Measurements from ENCODE around the gene NRN1.
A peak's percentile ranks its signal among the peaks of the same experiment; 100 is the strongest.

NRN1 gene

GRCh38 chr6:6002848-6003620 lies 3.7 kb downstream of the NRN1 start:
- ChIA-PET POLR2A (interaction anchor here (0.6 to 1.2 kb wide), 2 partner anchors 8 to 29 kb away, joined by 3 read pairs; no protein-coding TSS in a partner anchor), CTCF (interaction anchor here (0.7 to 1.2 kb wide), 2 partner anchors 8 to 35 kb away, joined by 3 read pairs; no protein-coding TSS in a partner anchor)
- H3K9me3 ChIP-seq (ENCODE audit: control insufficient read depth, insufficient read depth, low read depth, low read length), result no peaks in the 10 kb centered on the region
- peak overlapping the region; percentile 68 for H3K4me3 ChIP-seq (ENCODE audit: low read depth, low read length)
- H3K36me3 ChIP-seq (ENCODE audit: control insufficient read depth in 2 of 2, insufficient read depth in 1 of 2, low read length in 2 of 2), result peaks cover 7 to 24% of the 10 kb centered on the region in 2 experiments
- H3K27ac ChIP-seq (ENCODE audit: extremely low read depth, low read depth, low read length), result peak overlapping the region; percentile 90
- TF ChIP-seq ZXDB (tag by site-specific recombination; IDR thresholded peaks at IDR 0.05) (0 out of 2 replicates have a peak, but pooled peaks have one; percentile 29), ZNF223 (tag by site-specific recombination; IDR thresholded peaks at IDR 0.05) (peak; percentile 95), ZNF837 (tag by site-specific recombination; IDR thresholded peaks at IDR 0.05) (no peak), PBX3 (CRISPR knock-in tag; IDR thresholded peaks at IDR 0.05) (no peak), EGR2 (tag by site-specific recombination; IDR thresholded peaks at IDR 0.05; ENCODE audit: low read depth) (peak; percentile 55; the same call in 1 of the 2 replicates), ZSCAN30 (tag by site-specific recombination; IDR thresholded peaks at IDR 0.05) (0 out of 2 replicates have a peak, but pooled peaks have one; percentile 60), TCF7L2 (IDR thresholded peaks at IDR 0.05; ENCODE audit: borderline replicate concordance, low read depth, low read length) (peak; percentile 51; the same call in 1 of the 2 replicates), SP3 (tag by site-specific recombination; IDR thresholded peaks at IDR 0.05) (no peak), ZNF341 (tag by site-specific recombination; IDR thresholded peaks at IDR 0.05; ENCODE audit: low read depth) (peak; percentile 93), PRDM10 (tag by site-specific recombination; IDR thresholded peaks at IDR 0.05) (peak; percentile 47; the same call in 1 of the 2 replicates), ZFHX2 (tag by site-specific recombination; conservative IDR thresholded peaks at IDR 0.05) (peak; percentile 61), ZNF398 (tag by site-specific recombination; IDR thresholded peaks at IDR 0.05) (0 out of 2 replicates have a peak, but pooled peaks have one; percentile 13), ZNF692 (tag by site-specific recombination; IDR thresholded peaks at IDR 0.05) (0 out of 2 replicates have a peak, but pooled peaks have one; percentile 38), ZBTB17 (tag by site-specific recombination; IDR thresholded peaks at IDR 0.05) (peak; percentile 82), KLF9 (tag by site-specific recombination; IDR thresholded peaks at IDR 0.05; ENCODE audit: low read depth) (no peak), ZIC2 (tag by site-specific recombination; IDR thresholded peaks at IDR 0.05) (peak; percentile 71), ZBTB48 (tag by site-specific recombination; IDR thresholded peaks at IDR 0.05) (no peak)
- H3K4me1 ChIP-seq (ENCODE audit: control insufficient read depth, insufficient read depth, low read length), result peaks cover 6% of the 10 kb centered on the region
